Effector CD4-positive, alpha-beta T cell (primary cell): ENCODE data around the gene EHD1.

Experiments used
- DNase-seq: peaks from one replicate; pipeline ENCODE4 v3.0.0-alpha.2; 2020

The EHD1 gene

DNA sequence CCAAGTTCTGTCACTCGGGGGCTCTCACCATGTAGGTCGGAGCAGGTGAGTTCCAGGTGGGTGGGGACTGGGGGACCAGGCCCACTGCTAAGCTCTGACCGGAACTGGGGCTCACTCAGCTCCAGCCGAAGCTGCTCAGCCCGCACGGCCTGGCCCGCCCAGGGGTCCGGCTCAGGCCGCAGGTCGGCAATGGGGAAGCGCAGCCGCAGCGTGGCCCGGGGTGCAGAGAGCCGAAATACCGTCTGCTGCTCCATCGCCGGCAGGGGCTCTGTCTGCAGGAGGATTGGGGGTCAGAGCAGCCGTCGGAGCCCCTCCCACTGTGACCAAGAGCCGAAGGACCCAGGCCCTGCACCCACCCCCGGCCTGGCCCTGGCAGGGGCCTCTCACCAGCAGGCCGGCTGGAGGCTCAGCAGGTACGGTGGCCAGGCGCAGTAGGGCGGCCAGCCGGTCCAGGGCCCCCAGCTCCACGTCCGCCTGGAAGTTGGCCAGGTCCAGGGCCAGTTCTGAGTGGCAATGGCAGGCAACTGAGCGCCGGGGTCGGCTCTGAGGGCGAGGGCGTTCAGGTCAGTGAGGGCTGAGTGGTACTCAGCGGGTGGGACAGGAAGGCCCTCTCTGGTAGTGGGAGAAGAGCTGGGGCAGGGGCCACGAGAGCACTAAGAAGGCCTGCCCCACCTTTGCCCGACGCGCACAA lies 31.4 kb upstream of the EHD1 start:
- DNase-seq = no peak

DNA sequence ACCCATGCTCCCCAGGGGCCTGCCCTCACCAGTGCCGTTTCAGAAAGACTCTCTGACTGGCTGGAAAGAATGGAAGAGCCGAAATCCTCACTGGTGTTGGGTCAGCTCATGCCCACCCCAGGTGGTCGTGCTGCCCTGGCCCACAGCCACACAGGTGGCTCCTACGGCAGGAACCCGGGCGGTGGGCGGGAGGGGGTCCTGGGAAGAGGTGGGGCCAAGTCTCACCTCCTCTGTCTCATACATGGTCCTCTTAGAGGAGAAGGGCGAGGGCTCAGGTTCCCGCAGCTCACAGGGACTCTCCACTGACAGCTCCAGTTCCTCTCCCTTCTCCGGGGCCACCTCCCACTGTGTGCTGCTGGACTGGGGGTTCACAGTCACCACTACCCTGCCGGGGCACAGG lies 30.3 kb upstream of the EHD1 start:
- no peak for DNase-seq

DNA sequence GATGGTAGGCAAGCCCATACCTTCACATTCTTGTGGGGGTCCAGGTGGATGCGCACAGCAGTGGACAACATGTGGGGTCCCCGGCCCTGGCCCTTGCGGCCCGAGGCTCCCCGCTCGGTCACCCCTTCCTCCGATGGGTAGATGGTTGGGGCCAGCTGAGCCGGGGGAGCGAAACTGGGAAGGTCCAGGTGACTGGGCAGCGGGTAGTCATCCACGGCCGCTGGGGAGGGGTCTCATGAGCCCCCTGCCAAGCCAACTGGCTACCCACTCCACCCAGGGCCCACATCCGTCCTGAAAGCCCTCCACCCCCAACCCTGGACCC lies 27.9 kb upstream of the EHD1 start:
- DNase-seq = no peak

DNA sequence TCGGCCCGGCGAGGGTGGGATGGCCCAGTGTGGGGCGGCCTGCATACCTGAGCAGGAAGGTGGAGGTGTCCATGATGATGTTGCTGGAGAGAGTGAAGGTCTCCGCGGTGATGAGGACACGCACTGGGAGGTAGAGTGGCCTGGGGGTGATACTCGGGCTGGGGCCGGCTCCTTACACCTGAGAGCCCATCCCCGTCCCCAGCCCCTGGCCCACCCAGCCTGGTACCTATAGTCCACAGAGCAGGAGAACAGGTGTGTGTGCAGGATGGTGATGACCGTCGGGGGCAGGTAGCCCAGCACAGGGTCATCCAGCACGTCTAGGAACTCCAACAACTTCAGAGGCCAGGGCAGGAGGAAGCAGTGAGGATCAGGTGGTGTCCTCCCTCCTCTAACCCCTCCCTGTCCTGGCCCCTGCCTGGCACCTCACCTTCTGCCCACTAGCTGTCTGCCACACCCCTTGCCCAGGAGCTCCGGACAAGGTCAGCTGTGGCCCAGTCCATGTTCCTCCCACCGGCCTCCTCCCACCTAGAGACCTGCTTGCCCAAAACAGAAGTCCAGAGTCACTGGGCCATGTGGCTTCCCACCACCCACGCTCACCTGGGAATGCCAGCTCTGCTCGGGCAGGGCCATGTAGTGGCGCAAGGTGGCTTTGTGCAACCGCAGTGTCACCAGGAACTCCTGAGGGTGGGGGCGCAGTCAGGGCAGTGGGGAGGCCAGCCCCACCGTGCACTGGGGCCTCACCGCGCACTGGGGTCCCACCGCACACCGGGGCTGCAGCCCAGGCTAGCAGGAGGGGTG lies 27.3 kb upstream of the EHD1 start:
- no peak for DNase-seq

DNA sequence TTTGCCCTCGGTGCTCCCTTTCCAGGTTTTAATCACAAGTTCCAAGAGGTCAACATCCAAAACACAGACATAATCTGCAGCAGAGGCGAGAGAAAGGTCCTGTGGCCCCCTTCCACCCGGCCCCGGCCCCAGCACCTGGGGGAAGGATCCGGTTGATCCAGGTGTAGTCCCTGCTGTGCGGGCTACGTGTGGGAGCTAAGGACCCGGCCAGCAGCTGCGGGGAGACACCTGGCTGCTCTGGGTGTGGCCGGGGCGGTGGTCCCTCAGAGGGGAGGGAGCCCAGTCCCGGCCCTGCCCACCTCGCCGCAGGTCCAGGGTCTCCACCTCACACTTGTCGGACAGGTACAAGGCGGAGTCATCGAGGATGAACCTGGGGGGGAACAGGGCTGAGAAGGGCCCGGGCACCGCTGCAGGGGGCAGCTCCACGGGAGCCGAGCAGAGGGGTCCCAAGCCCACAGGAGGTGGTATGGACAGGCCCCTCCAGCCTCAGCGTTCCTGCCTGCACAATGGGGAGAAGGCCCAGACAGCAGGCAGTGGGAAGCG lies 24.9 kb upstream of the EHD1 start:
- no peak for DNase-seq

DNA sequence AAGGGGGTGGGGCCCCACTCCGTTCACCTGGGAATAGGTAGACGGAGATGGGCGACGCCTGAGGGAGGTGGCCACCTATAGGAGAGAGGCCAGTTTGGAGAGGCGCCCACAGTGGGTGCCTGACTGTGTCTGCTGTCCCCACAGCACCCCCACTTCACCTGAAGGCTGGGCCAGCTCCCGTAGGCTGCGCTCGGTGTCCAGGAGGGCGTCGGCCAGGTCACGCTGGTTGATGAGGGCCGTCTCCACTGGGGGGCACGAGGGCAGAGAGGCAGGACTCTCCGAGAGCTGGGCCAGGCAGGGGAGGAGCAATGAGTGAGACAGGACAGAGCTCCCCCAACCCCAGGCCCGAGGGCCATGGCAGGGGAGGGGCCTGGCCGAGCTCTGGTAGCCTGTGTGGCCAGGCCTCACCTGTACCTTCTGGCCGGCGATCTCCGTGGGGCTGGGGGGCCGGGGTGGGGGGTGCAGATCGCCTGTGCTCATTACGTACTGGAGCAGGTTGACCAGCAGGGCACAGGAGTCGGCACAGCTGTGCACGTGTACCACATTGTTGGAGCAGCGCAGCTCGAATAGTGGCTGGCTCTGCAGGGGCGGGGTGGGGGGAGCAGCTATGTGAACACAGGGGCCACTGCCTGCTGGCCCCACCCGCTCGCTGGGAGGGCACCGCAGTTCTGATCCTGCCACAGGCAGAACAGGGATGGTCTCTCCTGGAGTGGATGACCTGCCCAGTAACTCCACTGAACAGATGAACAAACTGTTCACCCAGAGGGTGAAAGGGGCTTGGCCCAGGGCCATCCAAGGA lies 23.9 kb upstream of the EHD1 start:
- no peak for DNase-seq

DNA sequence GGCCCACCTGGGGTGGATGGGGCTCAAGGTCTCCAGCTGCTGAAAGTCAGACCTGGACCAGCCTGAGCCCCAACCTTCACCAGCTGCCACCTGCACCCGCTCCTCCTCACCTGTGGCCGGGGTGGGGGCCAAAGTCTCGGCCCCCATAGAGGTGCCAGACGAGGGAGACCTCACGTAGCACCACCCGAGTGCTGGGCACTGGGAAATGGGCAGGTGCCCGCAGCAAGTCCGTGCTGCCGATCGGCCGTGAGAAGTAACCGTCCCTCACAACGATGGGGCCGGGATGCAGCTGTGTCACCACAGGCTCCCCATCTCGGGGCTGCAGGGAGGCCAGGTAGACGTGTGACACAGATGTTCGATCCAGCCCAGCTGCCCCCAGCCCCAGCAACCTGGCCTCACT lies 22.4 kb upstream of the EHD1 start:
- DNase-seq = no peak

DNA sequence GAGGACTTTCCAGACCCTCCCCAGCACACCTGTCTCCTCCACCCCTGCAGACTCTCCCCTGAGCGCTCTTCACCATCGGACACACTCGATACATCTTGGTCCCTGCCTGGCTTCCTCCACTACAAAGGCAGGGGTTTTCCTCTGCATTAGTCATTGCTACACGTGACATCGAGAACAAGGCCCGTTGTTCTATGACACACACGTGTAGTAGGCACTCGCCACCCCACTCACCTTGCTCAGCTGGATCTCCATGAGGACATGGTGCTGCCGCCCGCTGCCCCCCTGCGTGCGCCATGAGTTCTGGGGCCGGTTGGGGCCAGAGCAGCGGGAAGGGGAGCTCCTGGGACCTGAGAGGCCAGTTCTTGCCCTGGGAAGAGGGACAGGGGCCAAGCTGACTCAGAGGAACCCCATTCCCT lies 21.9 kb upstream of the EHD1 start:
- peak; percentile 74 for DNase-seq

DNA sequence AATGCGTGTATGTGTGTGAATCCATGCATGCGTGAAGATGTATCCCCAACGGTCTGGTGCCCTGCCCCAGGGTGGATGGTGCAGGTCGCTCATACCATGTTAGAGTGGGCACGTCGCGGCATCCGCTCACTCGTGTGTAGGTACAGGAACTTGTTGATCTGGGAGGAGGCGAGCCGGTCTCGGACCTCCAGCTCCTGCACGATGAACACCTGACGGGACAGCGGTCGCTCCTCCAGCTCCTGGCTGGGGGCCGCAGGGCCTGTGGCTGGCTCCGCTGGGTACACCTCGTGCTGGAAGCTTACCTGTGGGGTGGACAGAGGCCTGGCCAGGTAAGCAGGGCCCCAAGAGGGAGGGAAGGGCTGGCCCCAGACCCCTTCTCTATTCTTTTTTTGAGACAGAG lies 20.1 kb upstream of the EHD1 start:
- no peak for DNase-seq

DNA sequence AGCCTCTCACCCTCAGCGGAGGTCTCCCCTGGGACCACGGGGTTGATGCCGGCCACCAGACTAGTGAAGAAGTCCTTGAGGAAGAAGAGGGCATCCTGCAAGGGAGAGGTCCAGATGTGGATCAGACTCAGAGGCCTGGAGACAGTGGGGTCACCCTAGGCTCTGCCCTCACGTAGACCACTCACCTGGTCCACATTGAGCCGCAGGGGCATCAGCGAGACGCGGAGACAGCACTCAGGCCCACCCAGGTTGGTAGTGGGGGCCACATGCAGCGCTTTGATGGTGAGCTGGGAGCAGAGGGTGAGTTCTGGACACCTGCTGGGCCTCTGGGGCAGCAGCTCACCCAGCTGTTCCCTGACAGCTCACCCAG lies 19.6 kb upstream of the EHD1 start:
- DNase-seq = no peak

DNA sequence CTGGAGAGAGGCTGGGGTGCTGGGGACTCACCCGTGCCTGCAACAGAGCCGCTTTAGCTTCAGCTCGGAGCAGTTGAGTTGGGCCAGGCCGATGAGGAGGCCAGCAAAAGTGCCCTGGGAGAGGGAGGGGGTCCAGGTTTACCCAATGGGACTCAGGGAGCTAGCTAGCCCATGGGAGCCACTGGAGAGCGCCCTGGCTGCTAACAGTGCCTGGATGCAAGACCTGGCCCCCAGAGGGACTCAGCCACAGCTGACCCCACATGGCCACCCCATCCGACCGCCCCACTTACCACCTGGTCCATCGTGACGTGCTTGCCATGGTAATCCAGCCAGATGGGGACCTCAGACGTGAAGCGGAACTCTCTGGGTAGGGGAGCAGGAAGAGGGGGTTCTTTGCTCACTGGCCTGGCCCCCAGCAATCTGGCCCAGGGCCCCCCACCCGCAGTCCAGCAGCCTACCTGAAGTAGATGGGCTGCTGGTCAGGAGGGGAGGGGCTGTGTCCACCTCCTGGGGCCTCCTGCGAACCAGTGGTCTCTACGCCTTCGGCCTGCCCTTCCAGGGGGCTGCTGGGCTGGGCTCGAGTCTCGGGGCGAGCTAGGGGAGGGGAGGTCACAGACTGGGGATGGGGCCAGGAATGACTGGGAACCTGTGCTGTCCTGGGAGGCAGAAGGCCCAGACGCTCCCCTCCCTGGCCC lies 19.1 kb upstream of the EHD1 start:
- no peak for DNase-seq

DNA sequence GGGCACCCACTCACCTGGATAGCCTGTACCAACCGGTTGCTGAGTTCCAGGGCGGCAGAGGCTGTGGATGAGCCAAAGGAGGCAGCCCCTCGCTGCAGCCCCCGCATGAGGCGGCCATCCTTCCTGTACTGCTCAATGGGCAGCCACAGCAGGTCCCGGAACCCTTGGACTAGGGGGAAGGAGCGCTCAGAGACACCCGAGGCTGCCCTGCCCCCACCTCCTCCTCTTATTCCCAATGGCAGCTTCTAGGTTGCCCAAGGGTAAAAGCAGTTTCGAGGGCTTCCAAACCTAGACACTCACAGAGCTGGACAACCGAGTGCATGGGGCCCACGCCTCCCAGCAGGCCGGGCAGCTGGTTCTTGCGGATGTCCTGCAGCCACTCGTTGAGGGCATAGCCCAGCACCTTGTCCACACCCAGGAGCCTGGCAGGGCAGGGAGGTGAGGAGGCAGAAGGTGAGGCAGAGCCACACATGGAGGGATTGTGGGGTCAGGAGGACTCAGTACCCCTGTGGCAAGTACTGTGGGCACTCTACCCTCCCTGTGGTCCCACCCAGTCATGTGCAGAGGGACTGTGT lies 18.1 kb upstream of the EHD1 start:
- DNase-seq = no peak

DNA sequence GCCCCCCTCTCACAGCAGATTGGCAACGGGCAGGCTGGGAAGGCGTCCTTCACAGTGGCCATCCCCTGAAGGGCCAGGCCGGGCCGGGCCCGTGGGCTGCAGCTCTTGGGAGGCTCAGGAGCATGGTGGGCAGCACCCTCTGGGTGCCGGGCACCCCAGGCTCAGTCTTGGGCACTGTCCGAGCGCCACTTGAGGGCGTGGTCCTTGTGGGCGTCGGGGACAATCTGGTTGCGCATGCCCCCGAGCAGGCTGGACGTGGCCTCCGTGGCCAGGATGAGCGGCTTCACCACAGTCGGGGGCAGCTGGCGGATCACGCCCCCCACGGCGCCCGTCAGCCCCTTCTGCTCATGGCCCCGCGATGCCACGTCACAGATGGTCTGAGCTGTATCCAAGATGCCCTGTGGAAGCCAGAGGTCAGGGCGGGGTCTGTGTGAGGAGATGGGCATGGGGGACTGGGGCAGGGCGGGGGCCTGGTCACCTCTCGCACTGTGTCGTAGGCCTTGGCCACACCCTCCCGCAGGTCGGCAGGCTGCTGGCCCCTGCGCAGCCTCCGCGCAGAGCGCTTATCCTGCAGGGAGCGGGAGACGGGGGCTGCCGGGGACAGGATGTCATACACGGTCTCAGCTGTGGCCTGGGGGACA lies 16.5 kb upstream of the EHD1 start:
- no peak for DNase-seq

DNA sequence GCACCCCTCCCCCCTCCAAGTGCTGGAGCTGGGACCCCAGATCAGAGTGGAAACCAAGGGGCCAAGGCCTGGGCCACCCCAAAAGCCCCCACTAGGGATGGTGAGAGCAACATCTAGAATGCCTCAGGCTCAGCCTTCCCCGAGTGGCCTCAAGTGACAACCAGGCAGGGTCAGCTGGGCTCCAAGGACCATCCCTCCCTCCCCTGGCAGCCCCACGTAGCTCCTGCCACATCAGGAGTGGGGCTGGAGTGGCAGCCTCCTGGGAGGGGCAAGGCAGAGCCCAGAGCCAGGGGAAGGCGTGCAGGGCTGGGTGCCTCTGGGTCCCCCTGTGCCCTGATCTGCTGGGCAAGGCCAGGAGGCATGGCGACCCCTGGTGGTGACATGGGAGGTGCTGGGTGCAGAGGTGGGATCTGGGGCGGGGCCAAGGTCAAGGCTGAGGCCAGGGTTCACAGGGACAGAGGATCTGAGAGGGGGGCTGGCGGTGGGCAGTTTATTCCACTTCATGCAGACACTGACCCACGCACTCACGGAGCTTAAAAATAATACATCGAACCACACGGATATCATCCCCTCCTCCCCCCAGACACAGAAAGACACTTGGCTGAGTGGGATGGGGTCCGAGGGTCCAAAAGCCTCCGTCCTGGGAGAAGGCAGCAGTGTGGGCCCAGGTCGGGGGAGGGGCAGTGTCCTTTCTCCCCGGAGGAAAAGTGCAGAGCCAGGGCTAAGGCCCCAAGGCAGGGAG lies 15.8 kb upstream of the EHD1 start:
- peak; percentile 92 for DNase-seq

DNA sequence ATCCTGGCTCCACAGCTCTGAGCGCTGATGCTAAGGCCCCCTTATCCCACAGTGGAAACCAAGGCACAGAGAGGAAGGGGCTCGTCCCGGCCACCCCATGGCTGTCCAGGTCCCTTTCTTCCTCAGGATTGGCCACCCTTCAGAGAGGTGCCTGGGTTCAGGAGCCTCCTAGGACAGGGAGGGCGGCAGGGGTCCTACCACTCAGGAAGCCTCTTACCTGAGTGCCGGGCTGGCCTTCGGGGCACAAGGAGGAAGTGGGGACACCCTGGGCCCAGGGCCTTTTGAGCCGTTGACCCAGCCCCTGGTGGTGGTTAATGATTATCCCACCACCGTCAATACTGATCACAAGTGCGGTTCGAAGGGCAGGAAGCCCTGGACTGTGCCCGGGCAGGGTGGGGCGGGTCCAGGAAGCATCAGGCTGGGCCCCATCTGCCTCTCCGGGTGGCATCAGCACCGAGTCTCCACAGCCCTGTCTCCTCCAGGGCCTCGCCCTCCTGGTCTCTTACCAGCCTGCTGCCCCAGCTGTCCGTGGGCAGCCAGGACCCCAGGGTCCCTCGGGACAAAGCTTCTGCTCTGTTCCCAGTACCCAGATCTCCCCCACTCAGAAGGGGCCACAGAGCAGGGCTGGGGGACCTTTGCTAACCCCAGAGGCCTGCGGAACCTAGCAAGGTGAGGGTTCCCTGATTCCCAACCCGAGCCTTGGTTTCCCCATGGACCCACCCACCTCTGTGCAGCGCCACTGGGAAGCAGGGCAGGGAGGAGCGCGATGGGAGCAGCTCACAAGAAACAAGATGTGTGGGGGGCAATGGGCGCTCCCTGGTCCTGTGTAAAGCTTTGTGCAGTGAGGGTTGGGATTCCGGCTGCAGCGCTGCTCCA lies 15.0 kb upstream of the EHD1 start:
- no peak for DNase-seq

DNA sequence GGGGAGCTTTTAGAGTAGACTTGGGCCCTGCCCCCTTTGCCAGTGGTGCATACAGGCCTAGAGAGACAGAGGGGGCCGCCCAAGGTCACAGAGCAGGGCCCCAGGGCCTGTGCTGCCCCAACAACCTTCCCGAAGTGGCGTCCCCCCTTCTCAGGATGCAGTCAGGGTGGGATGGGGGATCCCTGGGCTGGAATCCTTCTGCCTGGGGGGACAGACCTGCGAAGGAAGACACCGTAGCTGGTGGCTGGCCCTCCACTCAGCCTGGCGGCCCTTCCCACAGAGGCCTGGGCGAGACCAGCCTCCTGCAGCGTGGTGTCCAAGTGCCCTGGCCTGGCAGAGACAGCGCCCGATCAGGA lies 14.4 kb upstream of the EHD1 start:
- DNase-seq = no peak

DNA sequence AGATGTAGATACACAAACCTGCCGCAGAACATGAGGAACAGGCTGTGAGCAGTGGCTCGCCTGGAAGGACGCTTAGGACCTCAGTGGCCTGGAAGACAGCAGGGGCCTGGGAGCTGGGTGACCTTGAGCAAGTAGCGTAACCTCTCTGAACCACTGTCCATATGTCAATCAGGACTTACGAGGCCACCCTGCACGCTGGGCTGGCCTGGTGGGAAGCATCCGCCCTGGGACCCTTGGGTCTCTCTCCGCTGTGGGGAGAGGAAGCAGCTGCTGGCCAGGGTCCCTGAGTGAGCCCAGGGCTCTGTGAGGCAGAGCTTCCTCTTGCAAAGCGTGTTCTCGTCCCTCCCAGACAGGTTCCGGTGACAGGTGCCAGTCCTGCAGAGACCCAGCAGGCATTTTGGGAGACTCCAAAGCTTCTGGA lies 14.0 kb upstream of the EHD1 start:
- DNase-seq = no peak

DNA sequence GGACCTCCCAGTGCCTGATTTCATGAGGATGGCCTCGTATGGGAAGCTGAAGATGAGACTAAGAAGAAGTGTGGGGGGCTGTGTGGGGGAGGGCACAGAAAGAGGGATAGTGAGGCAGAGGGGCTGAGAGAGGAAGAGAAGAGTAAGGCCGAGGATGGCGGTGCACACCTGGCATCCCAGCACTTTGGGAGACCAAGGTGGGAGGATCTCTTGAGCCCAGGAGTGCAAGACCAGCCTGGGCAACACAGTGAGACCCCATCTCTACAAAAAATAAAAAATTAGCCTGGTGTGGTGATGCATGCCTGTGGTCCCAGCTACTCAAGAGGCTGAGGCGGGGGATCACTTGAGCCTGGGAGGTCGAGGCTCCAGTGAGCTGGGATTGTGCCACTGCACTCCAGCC lies 13.5 kb upstream of the EHD1 start:
- DNase-seq = no peak

DNA sequence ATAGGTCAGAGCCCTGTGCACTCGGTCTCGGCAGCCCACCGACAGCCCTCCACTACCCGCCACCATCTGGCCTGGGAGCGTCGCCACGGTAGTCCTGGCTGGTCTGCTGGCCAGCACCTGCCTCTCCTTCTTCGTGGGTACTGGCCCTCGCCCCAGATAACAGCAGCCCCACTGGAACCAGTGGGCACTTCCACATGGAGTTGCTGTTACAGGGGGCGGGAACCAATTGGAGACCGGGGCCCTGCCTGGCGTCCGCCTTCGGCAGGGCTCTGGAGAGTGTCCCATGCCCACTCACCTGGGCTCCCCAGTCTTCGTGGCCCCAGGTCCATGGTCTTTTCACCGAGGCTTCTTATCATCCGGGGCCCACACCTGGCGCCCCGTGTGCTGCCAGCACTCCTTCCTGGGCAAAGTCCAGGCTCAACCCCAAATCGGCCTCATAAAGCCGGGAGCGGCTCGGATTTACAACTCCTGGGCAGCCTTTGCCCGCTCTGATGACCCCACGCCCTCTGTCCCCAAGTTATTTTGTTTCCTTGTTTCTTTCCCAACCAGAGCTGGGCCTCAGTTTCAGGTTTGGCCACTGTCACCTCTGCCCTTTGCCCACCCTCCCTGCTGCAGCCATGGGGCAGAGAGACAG lies 12.9 kb upstream of the EHD1 start:
- DNase-seq = no peak

DNA sequence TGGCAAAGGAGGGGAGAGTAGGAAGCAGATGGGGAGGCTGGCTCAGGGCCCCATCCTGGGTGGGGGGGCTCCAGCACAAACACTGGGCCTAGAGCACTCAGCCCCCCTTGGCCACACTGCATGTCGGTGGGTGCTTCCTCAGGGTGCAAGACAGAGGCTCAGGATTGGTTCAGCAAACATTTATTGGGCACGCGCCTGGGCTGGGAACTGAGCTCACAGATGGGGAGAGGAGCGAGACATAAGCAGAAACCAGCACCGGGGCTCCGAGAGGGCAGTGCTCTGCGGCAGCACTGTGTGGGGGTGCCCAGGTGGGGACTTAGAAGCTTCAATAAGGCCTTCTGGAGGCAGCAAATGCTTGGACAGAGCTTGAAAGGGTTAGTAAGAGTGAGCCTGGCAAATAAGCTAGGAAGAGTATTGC lies 12.1 kb upstream of the EHD1 start:
- no peak for DNase-seq
